GM10847 (cell line): ENCODE measurements around the gene TMC6.

Experiments
- POLR2A ChIP-seq: IDR thresholded peaks from 2 replicates; pipeline ENCODE4 v1.6.1; 2011; ENCODE audit not compliant: insufficient read length; ENCODE audit errors: extremely low read depth

TMC6 gene

DNA sequence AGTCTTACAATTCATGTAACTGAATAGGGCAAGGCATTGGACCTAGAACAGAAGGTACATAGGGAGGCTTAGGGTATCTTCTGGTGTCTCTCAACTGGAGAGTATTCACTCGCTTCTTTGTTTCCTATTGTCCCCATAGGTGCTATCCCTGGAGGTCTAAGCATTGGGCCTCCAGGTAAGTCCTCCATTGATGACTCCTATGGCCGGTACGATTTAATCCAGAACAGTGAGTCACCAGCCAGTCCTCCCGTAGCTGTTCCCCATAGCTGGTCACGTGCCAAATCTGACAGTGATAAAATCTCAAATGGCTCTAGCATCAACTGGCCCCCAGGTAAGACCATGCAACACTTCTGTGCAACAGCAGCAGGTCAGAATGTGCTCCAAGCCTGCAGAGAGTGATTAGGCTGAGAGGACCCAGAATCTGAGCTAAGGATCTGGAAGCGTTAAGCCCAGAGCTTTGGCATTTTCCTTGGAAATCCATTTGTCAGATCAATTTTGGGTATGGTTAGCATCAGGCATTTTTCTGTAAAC lies 35.7 kb downstream of the TMC6 start:
- TF ChIP-seq POLR2A = no peak

DNA sequence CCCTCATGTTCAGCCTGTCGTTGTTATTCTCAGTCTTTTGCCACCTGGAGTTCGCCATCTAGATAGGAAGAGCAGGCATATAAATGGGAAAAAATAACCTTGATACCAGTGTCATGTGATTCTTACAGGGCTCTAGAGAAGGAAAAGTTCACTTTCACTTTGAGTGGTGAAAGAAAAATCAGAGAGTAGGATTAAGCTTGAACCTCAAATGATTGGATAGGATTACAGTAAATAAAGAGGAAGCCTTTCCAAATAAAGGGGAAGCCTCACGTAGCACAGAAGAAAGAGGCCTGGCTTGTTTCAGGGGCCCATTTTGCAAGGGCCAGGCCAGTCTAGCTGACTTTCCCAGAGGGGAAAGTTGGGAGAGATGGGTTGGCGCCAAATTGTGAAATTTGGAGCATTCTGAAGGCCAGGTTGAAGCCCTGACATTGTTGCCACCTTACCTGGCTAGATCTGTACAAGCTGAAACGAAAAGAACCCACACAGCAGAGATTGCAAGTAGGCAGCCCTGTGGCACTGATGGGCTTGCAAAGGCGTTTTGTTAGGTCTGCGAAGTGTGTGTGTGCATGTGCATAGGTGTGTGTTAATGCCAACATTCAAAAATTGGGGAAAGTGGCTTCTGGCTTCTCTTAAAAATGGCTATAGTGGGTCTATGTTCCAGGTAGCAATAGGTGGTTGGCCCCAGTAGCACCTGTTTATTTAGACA lies 38.8 kb downstream of the TMC6 start:
- no peak for TF ChIP-seq POLR2A

DNA sequence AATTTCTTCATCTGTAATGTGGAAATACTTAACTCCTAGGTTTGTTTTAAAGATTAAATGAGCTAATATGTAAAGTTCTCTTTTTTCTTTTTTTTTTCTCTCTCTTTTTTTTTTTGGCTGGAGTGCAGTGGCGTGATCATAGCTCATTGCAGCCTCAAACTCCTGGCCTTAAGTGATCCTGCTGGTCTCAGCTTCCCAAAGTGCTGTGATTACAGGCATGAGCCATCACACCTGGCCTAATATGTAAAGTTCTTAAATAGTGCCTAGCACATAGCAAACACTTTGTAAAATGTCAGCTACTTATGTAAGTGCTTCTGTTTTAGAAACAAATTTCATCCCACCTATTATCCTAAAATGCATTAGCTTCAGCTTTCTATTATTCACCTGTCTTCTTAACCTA lies 40.0 kb downstream of the TMC6 start:
- TF ChIP-seq POLR2A = no peak

DNA sequence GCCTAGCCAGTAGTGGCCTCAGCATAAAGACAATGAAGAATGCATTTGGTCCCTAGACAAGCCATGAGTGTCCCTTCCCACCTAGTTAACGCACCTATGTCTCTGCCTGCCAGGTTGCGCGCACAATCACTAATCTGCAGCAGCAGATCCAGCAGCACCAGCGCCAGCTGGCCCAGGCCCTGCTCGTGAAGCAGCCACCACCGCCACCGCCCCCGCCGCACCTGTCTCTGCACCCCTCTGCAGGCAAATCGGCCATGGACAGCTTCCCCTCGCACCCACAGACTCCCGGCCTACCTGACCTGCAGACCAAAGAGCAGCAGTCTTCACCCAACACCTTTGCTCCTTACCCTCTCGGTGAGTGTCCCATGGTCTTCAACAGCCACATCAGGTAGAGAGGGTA lies 41.8 kb downstream of the TMC6 start:
- TF ChIP-seq POLR2A = no peak

DNA sequence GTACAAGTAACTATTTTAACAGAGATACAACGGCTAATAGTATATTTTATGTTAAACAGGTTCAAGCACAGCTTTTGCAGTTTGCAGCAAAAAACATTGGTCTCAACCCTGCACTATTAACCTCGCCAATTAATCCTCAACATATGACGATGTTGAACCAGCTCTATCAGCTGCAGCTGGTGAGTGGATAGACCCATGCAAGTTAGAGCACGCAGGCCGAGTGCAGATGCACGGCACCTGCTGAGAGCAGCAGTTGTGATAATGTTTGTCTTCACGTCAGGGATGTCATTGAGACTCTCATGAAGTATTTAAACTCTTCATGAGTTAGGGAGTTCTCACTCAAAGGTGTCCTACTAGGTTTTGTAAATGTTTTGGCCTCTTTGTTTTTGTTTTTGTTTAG lies 45.6 kb downstream of the TMC6 start:
- TF ChIP-seq POLR2A = no peak

DNA sequence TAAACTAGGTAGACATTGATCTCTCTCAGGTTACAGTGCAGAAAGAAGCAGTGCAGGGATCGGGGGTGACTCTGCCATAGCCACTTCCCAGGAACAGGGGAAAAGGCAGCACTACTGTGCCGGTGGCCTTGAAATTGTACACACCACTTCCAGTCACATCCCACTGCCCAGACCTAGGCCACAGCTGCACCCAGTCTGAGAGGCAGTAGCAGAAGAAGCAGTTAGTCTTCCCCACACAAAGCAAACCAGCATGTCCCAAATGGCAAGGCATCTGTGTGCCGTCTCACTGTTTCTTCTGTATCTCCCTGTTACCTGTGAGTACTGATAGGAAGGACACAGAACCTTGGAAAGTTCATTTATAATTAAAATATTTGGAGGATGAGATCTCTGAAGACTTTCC lies 47.0 kb downstream of the TMC6 start:
- no peak for TF ChIP-seq POLR2A

DNA sequence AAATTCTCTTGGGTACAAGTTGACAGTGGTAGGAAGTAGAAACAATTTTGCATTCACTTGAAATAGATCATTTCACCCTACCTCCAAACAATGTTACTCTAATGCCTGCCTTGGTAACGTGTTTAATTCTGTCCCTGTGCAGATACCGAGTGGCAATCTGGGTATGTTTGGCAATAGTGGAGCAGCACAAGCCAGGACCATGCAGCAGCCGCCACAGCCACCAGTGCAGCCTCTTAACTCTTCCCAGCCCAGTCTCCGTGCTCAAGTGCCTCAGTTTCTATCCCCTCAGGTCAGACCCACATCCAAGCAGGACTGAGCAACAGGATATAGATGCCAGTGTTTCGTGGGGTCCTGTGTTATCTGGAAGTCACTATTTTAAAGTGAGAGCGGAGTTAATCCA lies 49.3 kb downstream of the TMC6 start:
- TF ChIP-seq POLR2A = no peak

DNA sequence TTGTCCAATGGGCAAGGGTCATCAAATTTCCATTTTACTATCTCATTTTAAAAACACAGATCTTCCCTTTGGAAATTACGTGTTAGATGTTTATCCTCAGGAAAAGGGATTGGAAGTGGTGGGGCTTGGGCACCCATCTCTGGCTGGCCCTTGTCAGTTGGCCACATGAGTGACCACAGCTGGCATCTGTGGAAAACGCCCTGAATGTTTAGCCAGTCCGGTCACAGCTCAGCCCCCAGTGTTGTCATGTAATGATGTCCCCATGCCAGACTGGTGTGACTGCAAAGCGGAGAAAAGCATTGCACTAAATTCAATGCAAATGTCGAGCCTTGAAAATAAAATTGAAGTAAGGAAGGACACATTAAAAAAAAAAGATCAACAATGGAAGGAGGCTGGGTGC lies 53.0 kb downstream of the TMC6 start:
- no peak for TF ChIP-seq POLR2A

DNA sequence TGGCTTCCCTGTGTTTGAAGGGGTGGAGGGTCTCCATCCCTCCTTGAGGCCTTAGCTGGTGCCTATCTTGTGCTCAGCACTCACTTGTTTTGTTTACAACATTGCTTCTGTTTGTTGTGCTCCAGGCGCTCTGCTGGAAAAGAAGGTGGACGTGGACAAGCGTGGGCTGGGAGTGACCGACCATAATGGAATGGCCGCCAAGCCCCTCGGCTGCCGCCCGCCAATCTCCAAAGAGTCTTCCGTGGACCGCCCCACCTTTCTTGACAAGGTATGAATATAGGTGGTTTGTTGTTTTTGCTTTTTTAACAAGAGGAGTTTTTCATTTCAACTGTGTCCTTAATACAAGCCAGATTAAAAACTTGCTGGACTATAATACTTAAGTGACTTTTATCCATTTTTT lies 53.5 kb downstream of the TMC6 start:
- no peak for TF ChIP-seq POLR2A

DNA sequence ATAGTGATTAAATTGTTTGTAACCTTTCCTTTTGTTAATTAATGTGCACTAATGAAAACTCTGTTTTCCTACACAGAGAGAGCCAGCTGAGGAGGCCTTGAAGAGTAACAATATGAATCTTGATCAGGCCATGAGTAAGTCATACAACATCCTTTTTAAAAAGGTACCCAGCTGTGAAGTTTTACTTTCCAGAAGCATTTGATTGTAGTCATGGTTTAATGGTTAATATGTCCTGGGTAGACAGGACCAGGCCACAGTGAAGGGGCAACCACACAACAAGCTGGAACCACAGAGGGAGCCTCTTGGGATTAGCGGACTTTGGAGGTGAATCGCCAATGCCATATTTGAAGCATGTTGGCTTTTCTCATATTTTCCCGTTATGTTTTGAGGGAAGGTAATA lies 55.6 kb downstream of the TMC6 start:
- no peak for TF ChIP-seq POLR2A

DNA sequence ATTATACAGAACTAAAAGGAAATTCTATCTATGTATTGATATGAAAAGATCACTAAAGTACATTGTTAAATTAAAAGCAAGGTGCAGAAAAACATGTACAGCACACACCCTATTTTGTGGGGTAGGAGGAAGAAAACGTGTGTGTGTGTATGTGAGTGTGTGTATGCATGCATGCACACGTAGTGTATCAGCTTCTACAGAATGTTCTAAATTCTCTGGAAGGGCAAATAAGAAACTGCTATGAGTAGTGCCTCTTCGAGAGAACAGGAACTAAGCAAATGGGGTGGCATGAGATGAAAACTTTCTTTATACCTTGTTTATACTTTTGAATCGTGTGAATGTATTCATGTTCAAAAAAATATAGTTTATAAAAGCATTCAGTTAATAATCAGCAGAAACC lies 58.9 kb downstream of the TMC6 start:
- no peak for TF ChIP-seq POLR2A

DNA sequence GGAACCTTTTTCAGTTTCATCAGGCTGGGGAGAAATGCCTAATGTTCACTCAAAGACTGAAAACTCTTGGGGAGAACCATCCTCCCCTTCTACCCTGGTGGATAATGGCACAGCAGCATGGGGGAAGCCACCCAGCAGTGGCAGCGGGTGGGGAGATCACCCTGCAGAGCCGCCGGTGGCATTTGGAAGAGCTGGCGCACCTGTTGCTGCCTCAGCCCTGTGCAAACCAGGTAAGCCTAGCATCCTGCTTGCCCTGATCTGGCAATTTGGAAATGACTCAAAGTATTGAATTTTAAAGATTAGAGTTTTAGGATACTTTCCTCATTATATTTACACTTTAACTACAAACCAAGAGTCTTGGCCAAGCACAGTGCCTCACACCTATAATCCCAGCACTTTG lies 63.8 kb downstream of the TMC6 start:
- TF ChIP-seq POLR2A = no peak

DNA sequence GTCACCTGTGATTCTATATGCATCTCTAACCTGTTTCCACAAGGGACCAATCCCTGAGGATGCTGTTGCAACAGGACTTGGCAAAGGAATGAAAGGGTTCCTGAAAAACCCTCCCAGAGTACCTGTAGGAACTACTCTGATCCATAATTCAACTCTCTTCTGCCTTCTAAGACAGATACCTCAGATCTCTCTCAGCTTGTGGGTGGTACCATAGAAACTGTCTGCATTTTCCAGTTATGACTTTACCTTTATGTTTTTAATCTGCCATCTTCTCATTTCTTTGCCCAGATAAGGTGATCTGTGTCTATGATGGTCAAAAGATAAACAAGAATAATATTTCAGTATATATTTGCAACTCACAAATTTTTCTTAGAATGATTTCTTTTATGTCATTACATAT lies 65.1 kb downstream of the TMC6 start:
- no peak for TF ChIP-seq POLR2A

DNA sequence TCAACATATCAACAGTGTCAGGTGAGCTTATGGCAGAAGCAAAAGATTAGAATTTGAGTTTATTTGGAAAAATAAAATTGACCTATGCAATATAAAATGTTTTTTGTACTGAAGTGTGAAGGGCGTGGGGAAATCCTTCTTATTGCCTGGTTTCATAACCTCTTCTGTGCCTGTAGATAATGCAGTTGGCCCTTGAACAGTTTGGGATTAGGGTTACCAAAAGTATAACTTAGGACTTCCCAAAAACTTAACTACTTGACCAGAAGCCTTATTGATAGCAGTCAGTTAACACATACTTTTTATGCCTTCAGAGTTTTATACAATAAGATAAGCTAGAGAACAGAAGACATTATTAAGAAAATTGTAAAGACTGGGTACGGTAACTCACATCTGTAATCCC lies 66.0 kb downstream of the TMC6 start:
- no peak for TF ChIP-seq POLR2A
